GM23248 (cell line): Measurements from ENCODE around the gene PTPRK. TPM values are rescaled to one million over a fixed set of nuclear protein-coding genes. Genes with fewer than 3 reads are reported as not detected.
"Not testable (repeated sequence)": the region's sequence is repeated elsewhere in the genome, so short reads cannot be mapped to it uniquely, and the experiment has no call there.

Experiments used
- DNase-seq: peaks from one replicate; pipeline ENCODE4 v3.0.0-alpha.2; 2015
- H2AFZ ChIP-seq: fragments of 200-600 bp; sonication (generic); 2 replicates; pipeline ENCODE4 v1.6.1; 2016; ENCODE audit warnings: antibody characterized with exemption
- H3F3A ChIP-seq: fragments of 200-600 bp; sonication (generic); 2 replicates; pipeline ENCODE4 v1.6.1; 2016; ENCODE audit warnings: mild to moderate bottlenecking, antibody characterized with exemption, mixed run types; ENCODE audit not compliant: insufficient read depth
- H3K27ac ChIP-seq: fragments of 200-600 bp; sonication (generic); 2 replicates; pipeline ENCODE4 v1.5.1; 2016; ENCODE audit warnings: mild to moderate bottlenecking
- H3K27me3 ChIP-seq: fragments of 200-600 bp; sonication (generic); replicated peaks from 2 replicates; pipeline ENCODE4 v1.6.1; 2016; ENCODE audit warnings: mild to moderate bottlenecking; ENCODE audit not compliant: insufficient read depth
- H3K36me3 ChIP-seq: fragments of 200-600 bp; sonication (generic); 2 replicates; pipeline ENCODE4 v1.6.1; 2016; ENCODE audit warnings: low read depth, mild to moderate bottlenecking
- H3K4me1 ChIP-seq: fragments of 200-600 bp; sonication (generic); 2 replicates; pipeline ENCODE4 v1.6.1; 2016; ENCODE audit warnings: mild to moderate bottlenecking; ENCODE audit not compliant: insufficient read depth
- H3K4me2 ChIP-seq: fragments of 200-600 bp; sonication (generic); one replicate; pipeline ENCODE4 v1.6.1; 2016; ENCODE audit warnings: mild to moderate bottlenecking; ENCODE audit not compliant: unreplicated experiment
- H3K4me3 ChIP-seq: fragments of 200-600 bp; sonication (generic); 2 replicates; pipeline ENCODE4 v1.5.1; 2016; ENCODE audit warnings: mild to moderate bottlenecking
- H3K79me2 ChIP-seq: fragments of 200-600 bp; sonication (generic); 2 replicates; pipeline ENCODE4 v1.6.1; 2016; ENCODE audit warnings: mild to moderate bottlenecking; ENCODE audit not compliant: insufficient read depth
- H3K9ac ChIP-seq: fragments of 200-600 bp; sonication (generic); 2 replicates; pipeline ENCODE4 v1.6.1; 2016; ENCODE audit warnings: mild to moderate bottlenecking
- H3K9me2 ChIP-seq: fragments of 200-600 bp; sonication (generic); 2 replicates; pipeline ENCODE4 v1.6.1; 2016; ENCODE audit warnings: mixed run types, mild to moderate bottlenecking, moderate library complexity; ENCODE audit not compliant: insufficient read depth
- H3K9me3 ChIP-seq: fragments of 200-600 bp; sonication (generic); one replicate; pipeline ENCODE4 v1.6.1; 2017; ENCODE audit warnings: low read depth
- H4K20me1 ChIP-seq: fragments of 200-600 bp; sonication (generic); 2 replicates; pipeline ENCODE4 v1.6.0; 2016; ENCODE audit not compliant: insufficient read depth
- EZH2 ChIP-seq: fragments of 200-600 bp; sonication (generic); IDR thresholded peaks from 2 replicates; pipeline ENCODE4 v1.6.1; 2018; ENCODE audit warnings: antibody characterized with exemption, mild to moderate bottlenecking; ENCODE audit not compliant: insufficient read depth, poor library complexity, severe bottlenecking
- EZH2phosphoT487 ChIP-seq: fragments of 200-600 bp; sonication (generic); IDR thresholded peaks from 2 replicates; pipeline ENCODE4 v1.6.1; 2018; ENCODE audit warnings: antibody characterized with exemption, moderate library complexity, mild to moderate bottlenecking, low read depth; ENCODE audit not compliant: insufficient read depth
- WGBS, 2 experiments: methylation state at CpG; one replicate each; pipeline ENCODE4 v1.1.6; 2015 to 2017; ENCODE audit warnings: low lambda C conversion rate in 2 of 2, low coverage in 1 of 2; ENCODE audit errors: missing lambda C conversion rate in 2 of 2; 5-methylcytosine and 5-hydroxymethylcytosine counted together
- in situ Hi-C: fragments of 300-500 bp; cut with MboI; formaldehyde crosslinking; loops from 2 replicates; pipeline ENCODE4 v1.15.0; 2020
- polyA plus RNA-seq: library from polyadenylated mRNA; unstranded; fragments of >200 nt; fragmentation: Nextera tagmentation; extraction: Ambion mirVana; gene quantifications from 2 replicates; pipeline ENCODE4 v1.2.1, GENCODE V29; 2016
- total RNA-seq: library from RNA; depleted of rRNA; stranded (reverse); fragments of >200 nt; shearing (Covaris generic); gene quantifications from 2 replicates; pipeline ENCODE4 v1.2.3, GENCODE V29; 2014

The PTPRK gene
- total and polyA plus RNA-seq, 2 experiments from 2014 or later: 22.3 to 34.5 TPM

DNA sequence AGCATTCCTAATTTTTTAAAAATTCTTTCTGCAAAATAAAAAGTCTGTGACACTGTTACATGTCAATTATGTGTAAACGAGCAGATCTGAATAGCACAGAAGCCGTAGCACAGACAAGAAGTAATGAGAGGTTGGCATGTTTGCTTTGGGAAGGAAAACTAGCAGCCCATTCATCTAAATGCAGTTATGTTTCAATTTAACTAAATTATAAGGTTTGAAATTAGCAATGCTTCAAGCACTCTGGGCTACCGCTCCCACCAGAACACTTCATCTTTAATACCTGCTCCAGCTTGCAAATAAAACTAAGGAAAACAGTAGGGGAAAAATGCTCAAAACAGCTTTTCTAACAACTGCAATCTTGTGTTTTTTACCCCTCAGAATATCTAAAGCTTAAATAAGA, 73.9 kb downstream of the PTPRK start:
- H3K27me3 ChIP-seq: no peaks in the 10 kb centered on the region

DNA sequence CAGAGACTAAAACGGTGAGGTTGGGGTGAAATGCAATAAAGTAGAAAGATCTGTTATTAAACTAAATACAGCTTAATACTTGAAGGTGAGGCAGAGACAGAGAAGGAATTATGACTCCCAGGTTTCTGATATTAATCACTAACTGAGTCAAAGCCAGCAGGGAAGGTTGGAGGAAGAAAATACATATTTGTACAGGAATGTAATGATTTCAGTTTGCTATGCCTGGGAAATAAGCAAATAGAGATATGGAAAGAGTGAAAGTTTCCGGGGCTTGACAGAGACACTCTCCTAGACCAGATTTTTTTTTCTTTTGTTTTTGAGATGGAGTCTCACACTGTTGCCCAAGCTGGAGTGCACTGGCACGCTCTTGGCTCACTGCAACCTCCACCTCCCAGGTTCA, 76.8 kb downstream of the PTPRK start:
- Histone ChIP-seq H3K4me3 (no peak overlapping the region), H2AFZ (no peak overlapping the region), H3K79me2 (peaks cover 15% of the 10 kb centered on the region; the same call in 1 of the 2 replicates), H3K36me3 (no peaks in the 10 kb centered on the region), H3K27ac (no peak overlapping the region), H3K9me2 (no peaks in the 10 kb centered on the region), H4K20me1 (no peaks in the 10 kb centered on the region), H3K9me3 (no peaks in the 10 kb centered on the region), H3K27me3 (no peaks in the 10 kb centered on the region), H3K4me2 (no peak overlapping the region), H3K9ac (no peak overlapping the region), H3K4me1 (no peaks in the 10 kb centered on the region), H3F3A (no peaks in the 10 kb centered on the region)
- peak; percentile 4 for DNase-seq
- TF ChIP-seq EZH2phosphoT487: no peak
- no peak for TF ChIP-seq EZH2
- WGBS, 2 experiments: 97 to 100% methylated on average over 3 of the region's 3 CpGs
- in situ Hi-C loops: no loop called here

More for the DNA sequence above, 73.9 kb downstream of the PTPRK start:
- H3K4me2 ChIP-seq: no peak overlapping the region
- H4K20me1 ChIP-seq: no peaks in the 10 kb centered on the region
- no peak for TF ChIP-seq EZH2
- no peak for TF ChIP-seq EZH2phosphoT487
- H3K9me3 ChIP-seq: no peaks in the 10 kb centered on the region
- in situ Hi-C loops: no loop called here
- no peaks in the 10 kb centered on the region for H3F3A ChIP-seq
- no peak overlapping the region for H2AFZ ChIP-seq
- no peaks in the 10 kb centered on the region for H3K9me2 ChIP-seq
- H3K4me1 ChIP-seq: no peaks in the 10 kb centered on the region
- H3K9ac ChIP-seq: no peak overlapping the region
- no peak for DNase-seq
- peaks cover 29% of the 10 kb centered on the region; the same call in 1 of the 2 replicates for H3K79me2 ChIP-seq
- 96% methylated on average over 3 of the region's 3 CpGs for WGBS, 2 experiments
- no peaks in the 10 kb centered on the region for H3K36me3 ChIP-seq
- H3K4me3 ChIP-seq: no peak overlapping the region
- no peak overlapping the region for H3K27ac ChIP-seq

DNA sequence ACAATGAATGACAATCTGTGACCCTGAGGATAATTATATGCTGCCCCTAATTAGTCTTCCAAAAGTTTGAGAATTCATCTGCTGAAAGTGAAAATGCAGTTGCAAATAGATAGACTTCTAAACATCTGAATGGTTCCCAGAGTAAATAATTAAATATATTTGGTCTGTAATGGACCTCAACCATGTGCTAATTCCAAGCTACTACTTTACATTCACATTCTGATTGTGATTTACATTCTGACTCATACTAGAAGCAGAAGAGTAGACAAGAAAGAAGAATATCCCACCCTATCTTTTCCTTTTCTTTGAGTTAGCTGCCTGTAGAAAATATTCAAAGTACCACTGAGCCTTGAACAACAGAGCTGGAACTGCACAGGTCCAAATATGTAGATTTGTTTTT, 80.8 kb downstream of the PTPRK start:
- H3K9me3 ChIP-seq: no peaks in the 10 kb centered on the region

DNA sequence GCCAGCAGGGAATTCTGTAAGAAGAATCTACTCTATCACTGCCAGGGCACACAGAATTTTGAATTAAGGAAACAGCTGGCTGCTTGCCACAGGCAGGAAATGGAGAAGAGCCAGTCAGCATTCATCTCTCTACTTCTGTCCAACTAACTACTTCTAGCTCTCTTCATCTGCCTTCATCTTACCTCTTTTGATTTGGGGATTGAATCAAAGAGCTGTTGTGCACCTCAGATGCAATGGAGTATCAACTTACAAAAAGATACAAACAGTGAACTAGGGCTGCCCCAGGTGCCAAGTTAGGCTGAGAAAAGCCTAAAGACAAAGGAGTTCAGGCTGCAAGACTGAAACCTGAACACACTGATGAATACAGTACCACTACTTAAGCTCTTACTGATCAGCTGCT, 82.0 kb downstream of the PTPRK start:
- H3K4me2 ChIP-seq: no peak overlapping the region
- H3K4me1 ChIP-seq: no peaks in the 10 kb centered on the region
- in situ Hi-C loops: no loop called here
- H3F3A ChIP-seq: no peaks in the 10 kb centered on the region
- no peaks in the 10 kb centered on the region for H3K9me2 ChIP-seq
- no peak overlapping the region for H2AFZ ChIP-seq
- H3K27ac ChIP-seq: no peak overlapping the region
- H3K9me3 ChIP-seq: no peaks in the 10 kb centered on the region
- peaks cover 31% of the 10 kb centered on the region for H3K79me2 ChIP-seq
- DNase-seq: no peak
- H3K27me3 ChIP-seq: no peaks in the 10 kb centered on the region
- TF ChIP-seq EZH2 (no peak), EZH2phosphoT487 (no peak)
- H3K4me3 ChIP-seq: no peak overlapping the region
- no peaks in the 10 kb centered on the region for H3K36me3 ChIP-seq
- no peak overlapping the region for H3K9ac ChIP-seq
- no peaks in the 10 kb centered on the region for H4K20me1 ChIP-seq

More for the DNA sequence above, 80.8 kb downstream of the PTPRK start:
- in situ Hi-C loops: no loop called here
- Histone ChIP-seq H4K20me1 (no peaks in the 10 kb centered on the region), H3F3A (no peaks in the 10 kb centered on the region), H2AFZ (no peak overlapping the region), H3K9me2 (no peaks in the 10 kb centered on the region), H3K27ac (no peak overlapping the region), H3K9ac (no peak overlapping the region), H3K79me2 (peaks cover 21% of the 10 kb centered on the region), H3K27me3 (no peaks in the 10 kb centered on the region), H3K4me3 (no peak overlapping the region), H3K36me3 (no peaks in the 10 kb centered on the region), H3K4me2 (no peak overlapping the region), H3K4me1 (no peaks in the 10 kb centered on the region)
- no peak for DNase-seq
- no peak for TF ChIP-seq EZH2phosphoT487
- TF ChIP-seq EZH2: no peak

DNA sequence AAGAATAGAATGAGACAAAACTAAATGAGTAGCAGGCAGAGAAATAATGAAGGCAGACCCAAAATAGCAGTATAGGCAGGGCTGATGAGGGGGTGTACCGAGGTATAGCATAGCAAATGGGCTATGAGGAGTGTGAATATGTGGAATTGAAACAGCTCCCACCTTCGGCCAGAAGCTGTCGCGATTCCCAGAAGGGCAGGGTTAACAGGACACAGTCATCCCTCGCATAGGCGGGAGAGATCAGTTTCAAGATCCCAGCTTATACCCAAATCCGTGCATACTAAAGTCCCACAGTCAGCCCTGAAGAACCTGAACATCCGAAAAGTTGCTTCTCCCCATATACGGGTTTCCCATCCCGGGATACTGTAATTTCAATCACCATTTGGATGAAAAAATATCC, 82.7 kb downstream of the PTPRK start:
- H3K27me3 ChIP-seq: no peaks in the 10 kb centered on the region
- DNase-seq: no peak
- in situ Hi-C loops: no loop called here
- H3K36me3 ChIP-seq: no peaks in the 10 kb centered on the region
- no peak overlapping the region for H3K4me3 ChIP-seq
- peaks cover 36% of the 10 kb centered on the region for H3K79me2 ChIP-seq
- no peak overlapping the region for H3K9ac ChIP-seq
- no peak overlapping the region for H3K27ac ChIP-seq
- 0 out of 2 replicates have a peak, but pooled peaks cover under 1% of the 10 kb centered on the region for H3K4me1 ChIP-seq
- no peak for TF ChIP-seq EZH2
- no peak for TF ChIP-seq EZH2phosphoT487
- H3K9me2 ChIP-seq: no peaks in the 10 kb centered on the region
- H3F3A ChIP-seq: no peaks in the 10 kb centered on the region
- no peak overlapping the region for H2AFZ ChIP-seq
- no peaks in the 10 kb centered on the region for H3K9me3 ChIP-seq
- 97 to 99% methylated on average over 10 of the region's 10 CpGs for WGBS, 2 experiments
- H3K4me2 ChIP-seq: no peak overlapping the region
- no peaks in the 10 kb centered on the region for H4K20me1 ChIP-seq

DNA sequence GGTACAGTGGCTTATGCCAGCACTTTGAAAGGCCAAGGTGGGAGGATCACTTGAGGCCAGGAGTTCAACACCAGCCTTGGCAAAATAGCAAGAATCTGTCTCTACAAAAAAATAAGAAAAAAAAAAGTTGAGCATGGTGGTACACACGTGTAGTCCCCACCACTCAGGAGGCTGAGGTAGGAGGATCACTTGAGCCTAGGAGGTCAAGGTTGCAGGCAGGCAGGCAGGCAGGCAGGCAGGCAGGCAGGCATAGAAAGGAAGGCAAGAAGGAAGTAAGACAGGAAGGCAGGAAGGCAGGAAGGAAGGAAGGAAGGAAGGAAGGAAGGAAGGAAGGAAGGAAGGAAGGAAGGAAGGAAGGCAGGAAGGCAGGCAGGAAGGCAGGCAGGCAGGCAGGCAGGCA, 85.6 kb downstream of the PTPRK start:
- WGBS, 2 experiments: 97 to 100% methylated on average over 1 of the region's 1 CpG
- H3K4me2 ChIP-seq, H3K27ac ChIP-seq, H4K20me1 ChIP-seq, H3K4me3 ChIP-seq, H3K36me3 ChIP-seq, H2AFZ ChIP-seq, in situ Hi-C loops, H3K9me2 ChIP-seq, H3K9ac ChIP-seq, H3K9me3 ChIP-seq, DNase-seq, H3K27me3 ChIP-seq: not testable (repeated sequence)
- H3K79me2 ChIP-seq: peaks cover 22% of the 10 kb centered on the region
- peaks cover 12% of the 10 kb centered on the region; the same call in 1 of the 2 replicates for H3F3A ChIP-seq
- peaks cover 16% of the 10 kb centered on the region for H3K4me1 ChIP-seq
